HG02938 (cell line): Measurements from ENCODE around the gene SERINC5.
"Not testable (repeated sequence)": the region's sequence is repeated elsewhere in the genome, so short reads cannot be mapped to it uniquely, and the experiment has no call there.

Source experiments
- ATAC-seq: cut with Tn5 transposase; IDR thresholded peaks from one replicate; pipeline ENCODE4 v1.9.1; 2021; ENCODE audit warnings: mild to moderate bottlenecking, moderate library complexity; ENCODE audit not compliant: unreplicated experiment

The SERINC5 gene

GRCh38 chr5:80255811-80256712 is at the start of gene SERINC5:
SERINC5 (minus strand) TSS chr5:80256048; CDS start chr5:80255922, 126 bp downstream.
- peak; percentile 70 for ATAC-seq

GRCh38 chr5:80302636-80303035 is 46.8 kb upstream of the SERINC5 start:
- ATAC-seq, result no peak

GRCh38 chr5:80301342-80301741 is 45.5 kb upstream of the SERINC5 start:
- not testable (repeated sequence) for ATAC-seq

GRCh38 chr5:80300796-80301195 is 44.9 kb upstream of the SERINC5 start:
- not testable (repeated sequence) for ATAC-seq

DNA sequence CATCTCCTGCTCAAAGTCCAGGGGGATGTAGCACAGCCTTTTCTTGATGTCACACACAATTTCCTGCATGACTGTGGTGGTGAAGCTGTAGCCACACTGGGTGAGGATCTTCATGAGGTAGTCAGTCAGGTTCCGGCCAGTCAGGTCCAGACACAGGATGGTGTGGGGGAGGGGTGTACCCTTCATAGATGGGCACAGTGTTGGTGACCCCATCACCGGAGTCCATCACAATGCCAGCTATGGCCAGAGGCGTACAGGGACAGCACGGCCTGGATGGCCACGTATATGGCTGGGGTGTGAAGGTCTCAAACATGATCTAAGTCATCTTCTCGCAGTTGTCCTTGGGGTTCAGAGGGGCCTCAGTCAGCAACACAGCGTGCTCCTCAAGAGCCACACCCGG is 44.3 kb upstream of the SERINC5 start:
- no peak for ATAC-seq

- ATAC-seq, result no peak
Measured at GRCh38 chr5:80299601-80300000, 43.8 kb upstream of the SERINC5 start.

GRCh38 chr5:80296121-80296520 is 40.3 kb upstream of the SERINC5 start:
- ATAC-seq, result no peak

DNA sequence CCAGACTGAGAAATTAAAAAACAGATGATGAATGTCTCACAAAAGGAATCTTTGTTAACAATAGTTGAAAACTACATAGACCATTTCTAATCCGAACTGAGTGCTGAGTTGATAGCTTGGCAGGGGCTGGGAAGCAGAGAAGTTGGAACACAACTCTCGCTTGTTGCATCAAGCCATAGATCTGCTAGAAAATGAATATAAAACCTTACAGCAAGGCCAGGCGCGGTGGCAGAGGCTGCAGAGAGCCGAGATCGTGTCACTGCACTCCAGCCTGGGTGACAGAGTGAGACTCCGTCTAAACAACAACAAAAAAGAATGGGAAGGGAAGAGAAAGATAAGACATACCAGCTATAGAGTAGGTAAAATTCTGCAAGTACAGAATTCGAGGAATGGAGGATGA is 35.9 kb upstream of the SERINC5 start:
- no peak for ATAC-seq

DNA sequence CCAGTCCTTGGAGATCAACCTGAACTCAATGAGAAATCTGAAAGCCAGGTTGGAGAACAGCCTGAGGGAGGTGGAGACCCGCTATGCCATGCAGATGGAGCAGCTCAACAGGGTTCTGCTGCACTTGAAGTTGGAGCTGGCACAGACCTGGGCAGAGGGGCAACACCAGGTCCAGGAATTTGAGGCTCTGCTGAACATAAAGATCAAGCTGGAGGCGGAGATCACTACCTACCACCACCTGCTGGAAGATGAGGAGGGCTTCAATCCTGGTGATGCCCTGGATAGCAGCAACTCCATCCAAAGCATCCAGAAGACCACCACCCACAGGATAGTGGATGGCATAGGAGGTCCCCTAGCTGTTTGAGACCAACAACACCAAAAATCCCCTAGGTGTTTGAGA is 33.5 kb upstream of the SERINC5 start:
- ATAC-seq, result no peak

DNA sequence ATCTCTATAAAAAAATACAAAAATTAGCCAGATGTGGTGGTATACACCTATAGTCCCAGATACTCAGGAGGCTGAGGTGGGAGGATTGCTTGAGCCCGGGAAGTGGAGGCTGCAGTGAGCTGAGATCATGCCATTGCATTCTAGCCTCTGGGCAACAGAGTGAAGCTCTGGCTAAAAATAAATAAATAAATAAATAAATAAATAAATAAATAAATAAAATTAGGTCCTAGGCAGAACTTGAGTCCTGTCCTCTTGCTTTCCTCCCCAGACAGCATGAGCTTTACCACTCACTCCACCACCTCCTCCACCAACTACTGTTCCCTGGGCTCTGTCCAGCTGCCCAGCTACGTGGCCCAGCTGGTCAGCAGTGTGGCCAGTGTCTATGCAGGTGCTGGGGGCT is 32.3 kb upstream of the SERINC5 start:
- ATAC-seq, result no peak

GRCh38 chr5:80284720-80285119 is 28.9 kb upstream of the SERINC5 start:
- ATAC-seq, result no peak

- no peak for ATAC-seq
Measured at GRCh38 chr5:80283360-80283759, 27.5 kb upstream of the SERINC5 start.

DNA sequence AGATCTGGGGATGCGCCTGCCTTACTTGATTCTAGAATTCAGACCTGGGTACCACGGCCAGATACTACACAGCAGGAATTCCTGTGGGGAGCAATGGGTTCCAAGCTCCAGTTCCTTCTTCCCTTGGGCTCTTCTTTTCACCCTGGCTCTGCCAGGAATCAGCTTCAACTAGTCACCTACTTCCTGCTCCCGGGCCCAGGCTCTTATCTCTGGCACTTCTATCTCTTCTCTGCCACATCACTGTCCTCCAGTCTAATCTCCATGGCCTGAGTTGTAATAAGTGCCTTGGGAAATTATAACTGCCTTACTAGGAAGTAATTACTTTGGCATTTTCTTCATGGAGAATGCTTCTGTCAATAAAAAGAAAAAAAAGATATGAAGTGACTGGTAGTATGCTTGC is 26.2 kb upstream of the SERINC5 start:
- no peak for ATAC-seq

DNA sequence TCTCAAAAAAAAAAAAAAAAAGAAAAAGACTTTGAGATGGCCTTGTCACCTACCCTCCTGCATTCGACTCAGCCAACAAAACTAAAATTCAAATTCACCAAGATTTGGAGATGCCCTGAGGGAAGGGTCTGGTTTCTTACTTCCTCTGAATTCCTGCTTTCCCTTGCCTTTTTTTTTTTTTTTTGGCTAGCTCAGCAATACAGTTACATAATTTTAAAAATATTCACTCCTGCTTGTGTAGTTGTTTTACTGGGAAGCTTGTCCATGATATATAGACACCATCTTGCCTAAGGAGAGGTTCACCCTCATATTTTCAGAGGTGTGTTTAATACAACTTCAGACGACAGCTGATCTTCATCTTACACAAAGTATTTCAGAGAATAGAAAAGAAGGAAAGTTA is 21.3 kb upstream of the SERINC5 start:
- no peak for ATAC-seq

GRCh38 chr5:80276186-80276585 is 20.3 kb upstream of the SERINC5 start:
- ATAC-seq, result no peak

DNA sequence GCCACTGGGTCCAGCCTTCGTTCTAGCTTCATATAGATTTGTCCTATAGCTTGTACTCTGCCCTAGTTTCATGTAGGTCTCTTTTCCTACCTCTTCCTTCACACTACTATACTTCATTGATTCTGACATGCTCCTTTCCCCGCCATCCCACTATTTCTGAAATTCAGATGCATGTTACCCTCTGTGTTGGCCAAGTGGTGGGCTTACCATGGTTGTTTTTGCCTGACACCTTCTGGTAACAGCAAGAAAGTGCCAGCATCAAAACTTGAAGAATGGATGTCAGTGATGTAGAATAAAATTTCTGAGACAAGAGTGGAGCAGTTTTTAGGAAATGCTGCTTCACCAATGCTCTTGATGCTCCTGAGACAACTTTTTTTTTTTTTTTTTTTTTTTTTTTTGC is 19.5 kb upstream of the SERINC5 start:
- ATAC-seq, result no peak

DNA sequence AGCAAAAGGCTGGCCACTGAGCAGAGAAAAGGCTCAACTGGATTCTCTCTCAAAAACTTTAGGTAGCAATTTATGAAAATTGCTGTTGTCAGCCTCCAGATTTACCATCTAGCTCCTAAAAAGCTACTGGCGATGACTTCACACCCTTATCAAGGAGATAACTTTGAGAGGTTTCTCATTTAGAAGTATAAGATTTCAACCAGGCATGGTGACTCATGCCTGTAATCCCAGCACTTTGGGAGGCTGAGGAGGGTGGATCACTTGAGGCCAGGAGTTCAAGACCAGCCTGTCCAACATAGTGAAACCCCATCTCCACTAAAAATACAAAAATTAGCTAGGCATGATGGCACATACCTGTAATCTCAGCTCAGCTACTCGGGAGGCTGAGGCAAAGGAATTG is 14.7 kb upstream of the SERINC5 start:
- ATAC-seq, result not testable (repeated sequence)

DNA sequence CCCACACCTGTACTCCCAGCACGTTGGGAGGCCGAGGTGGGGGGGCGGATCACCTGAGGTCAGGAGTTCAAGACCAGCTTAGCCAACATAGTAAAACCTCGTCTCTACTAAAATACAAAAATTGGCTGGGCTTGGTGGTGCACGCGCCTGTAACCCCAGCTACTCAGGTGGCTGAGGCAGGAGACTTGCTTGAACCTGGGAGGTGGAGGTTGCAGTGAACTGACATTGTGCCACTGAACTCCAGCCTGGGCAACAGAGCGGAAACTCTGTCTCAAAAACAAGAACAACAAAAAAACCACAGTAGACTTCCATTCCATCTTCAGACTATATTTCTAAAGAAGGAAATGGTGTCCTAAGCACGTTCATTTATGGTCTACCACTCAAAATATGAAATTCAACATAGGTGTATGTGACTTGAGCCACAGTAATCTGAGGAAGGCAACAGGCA is 14.2 kb upstream of the SERINC5 start:
- ATAC-seq, result no peak

GRCh38 chr5:80268916-80269315 is 13.1 kb upstream of the SERINC5 start:
- no peak for ATAC-seq

DNA sequence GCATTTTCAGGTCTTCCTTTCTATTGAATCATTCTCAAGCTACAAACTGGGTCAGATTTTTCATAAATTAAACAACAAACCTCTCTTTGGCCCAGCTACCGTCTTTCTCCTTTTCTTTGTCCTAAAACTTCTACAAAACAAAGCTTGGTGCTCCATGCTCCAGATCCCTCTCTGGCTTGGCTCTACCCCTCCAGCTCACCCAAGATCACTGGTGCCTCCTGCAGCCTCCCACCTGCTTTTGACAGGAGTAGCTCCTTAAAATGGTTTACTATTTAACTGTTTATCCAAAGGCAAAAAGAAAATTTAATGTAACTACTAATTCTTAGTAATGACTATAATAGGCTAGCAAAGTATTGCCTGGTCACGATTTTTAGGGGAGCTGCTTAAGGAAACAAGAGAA is 10.7 kb upstream of the SERINC5 start:
- ATAC-seq, result no peak

DNA sequence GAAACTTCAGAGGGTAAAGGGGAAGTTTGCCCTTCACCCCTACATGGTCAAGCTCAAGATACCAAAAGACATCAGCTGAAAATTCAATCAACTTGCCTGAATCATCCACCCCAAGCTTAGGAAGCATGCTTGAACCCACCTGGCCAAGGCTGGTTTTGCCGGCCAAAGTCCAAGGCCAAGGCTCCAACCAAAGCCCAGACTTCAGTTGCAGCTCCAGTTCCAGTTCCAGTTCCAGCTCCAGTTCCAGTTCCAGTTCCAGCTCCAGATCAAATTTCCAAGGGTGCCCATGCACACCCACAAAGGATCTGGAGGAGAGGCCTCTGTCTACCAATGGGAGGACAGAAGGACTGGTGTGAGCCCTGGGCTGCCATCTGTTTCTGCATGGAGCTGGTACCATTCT is 4.6 kb upstream of the SERINC5 start:
- no peak for ATAC-seq

- no peak for ATAC-seq
Measured at GRCh38 chr5:80259511-80260203, 3.8 kb upstream of the SERINC5 start.
